Lung (tissue), 12 donors: ENCODE measurements around the gene FAM240B. TPM values are rescaled to one million over a fixed set of nuclear protein-coding genes. Genes with fewer than 3 reads are reported as not detected.

Source experiments
- ATAC-seq: fragments of 200-7000 bp; cut with Tn5 transposase; one replicate; pipeline ENCODE4 v1.9.1; 2020; ENCODE audit warnings: moderate number of reproducible peaks; ENCODE audit not compliant: insufficient read depth, low FRiP score
- DNase-seq, 3 donors: peaks; one replicate each; pipeline ENCODE4 v3.0.0-alpha.2; 2013 to 2017
- H3K27ac ChIP-seq, 2 donors: one replicate each; pipeline ENCODE4 v1.5.1; 2013; ENCODE audit warnings: mild to moderate bottlenecking in 2 of 2, moderate library complexity in 2 of 2, control low read depth in 1 of 2, inconsistent platforms in 1 of 2, low read depth in 1 of 2, low read length in 1 of 2
- H3K27me3 ChIP-seq, 3 donors: one replicate each; pipeline ENCODE4 v1.5.1; 2013; ENCODE audit warnings: low read length in 2 of 3; ENCODE audit not compliant: control insufficient read depth in 3 of 3, insufficient read depth in 3 of 3
- H3K36me3 ChIP-seq, 4 donors: one replicate each; pipeline ENCODE4 v1.5.1; 2013; ENCODE audit warnings: low read length in 4 of 4, mild to moderate bottlenecking in 1 of 4, moderate library complexity in 1 of 4; ENCODE audit not compliant: control insufficient read depth in 4 of 4, insufficient read depth in 4 of 4
- H3K4me1 ChIP-seq, 5 donors: one replicate each; pipeline ENCODE4 v1.5.1; 2013; ENCODE audit warnings: low read length in 5 of 5, mild to moderate bottlenecking in 2 of 5, moderate library complexity in 1 of 5; ENCODE audit not compliant: control insufficient read depth in 5 of 5, insufficient read depth in 5 of 5
- H3K4me3 ChIP-seq: one replicate; pipeline ENCODE4 v1.5.1; 2013; ENCODE audit warnings: mild to moderate bottlenecking, control low read depth, moderate library complexity
- H3K9ac ChIP-seq, 2 donors: one replicate each; pipeline ENCODE4 v1.5.1; 2013; ENCODE audit warnings: low read length in 2 of 2, control low read depth in 1 of 2; ENCODE audit not compliant: insufficient read depth in 1 of 2
- H3K9me3 ChIP-seq, 4 donors: one replicate each; pipeline ENCODE4 v1.5.1; 2013; ENCODE audit warnings: low read length in 3 of 4, mild to moderate bottlenecking in 1 of 4, moderate library complexity in 1 of 4; ENCODE audit not compliant: control insufficient read depth in 4 of 4, insufficient read depth in 3 of 4
- WGBS, 2 donors: extraction: QIAGEN DNeasy Blood & Tissue Kit; methylation state at CpG; one replicate each; pipeline ENCODE4 v1.1.7; 2013; 5-methylcytosine and 5-hydroxymethylcytosine counted together
- polyA plus RNA-seq, 2 donors: library from polyadenylated mRNA; stranded (reverse); fragments of 200-250 nt; gene quantifications; one replicate each; pipeline ENCODE4 v1.2.1, GENCODE V29; 2013
- total RNA-seq, 2 donors: library from RNA; depleted of rRNA in 1 of 2; stranded (reverse); fragments of >200 nt in 1 of 2; gene quantifications; one replicate each; pipeline ENCODE4 v1.2.1, GENCODE V29; 2014 to 2021
- TF ChIP-seq, protein P1 (sequence below): IDR thresholded peaks from 2 replicates; pipeline ENCODE4 v1.5.1; 2012; ENCODE audit warnings: mild to moderate bottlenecking; ENCODE audit errors: control extremely low read depth, extremely low read depth
- donor health status: control.
- donor health status: control.
- donor health status: Bipolar disorder and iron deficiency.
- donor health status: healthy.
- donor health status: DM: yes; HTN: yes; CAD: no.

Gene FAM240B
- total and polyA plus RNA-seq, 4 donors: not detected

- ATAC-seq: no peak
- peaks cover 0 to 4% (median 0%) of the 10 kb centered on the region in 4 donors for H3K9me3 ChIP-seq
- TF ChIP-seq, protein P1, sequence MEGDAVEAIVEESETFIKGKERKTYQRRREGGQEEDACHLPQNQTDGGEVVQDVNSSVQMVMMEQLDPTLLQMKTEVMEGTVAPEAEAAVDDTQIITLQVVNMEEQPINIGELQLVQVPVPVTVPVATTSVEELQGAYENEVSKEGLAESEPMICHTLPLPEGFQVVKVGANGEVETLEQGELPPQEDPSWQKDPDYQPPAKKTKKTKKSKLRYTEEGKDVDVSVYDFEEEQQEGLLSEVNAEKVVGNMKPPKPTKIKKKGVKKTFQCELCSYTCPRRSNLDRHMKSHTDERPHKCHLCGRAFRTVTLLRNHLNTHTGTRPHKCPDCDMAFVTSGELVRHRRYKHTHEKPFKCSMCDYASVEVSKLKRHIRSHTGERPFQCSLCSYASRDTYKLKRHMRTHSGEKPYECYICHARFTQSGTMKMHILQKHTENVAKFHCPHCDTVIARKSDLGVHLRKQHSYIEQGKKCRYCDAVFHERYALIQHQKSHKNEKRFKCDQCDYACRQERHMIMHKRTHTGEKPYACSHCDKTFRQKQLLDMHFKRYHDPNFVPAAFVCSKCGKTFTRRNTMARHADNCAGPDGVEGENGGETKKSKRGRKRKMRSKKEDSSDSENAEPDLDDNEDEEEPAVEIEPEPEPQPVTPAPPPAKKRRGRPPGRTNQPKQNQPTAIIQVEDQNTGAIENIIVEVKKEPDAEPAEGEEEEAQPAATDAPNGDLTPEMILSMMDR: no peak
These were observed 14.9 kb upstream of the FAM240B start for GRCh38 chr9:38734831-38735230.

DNA sequence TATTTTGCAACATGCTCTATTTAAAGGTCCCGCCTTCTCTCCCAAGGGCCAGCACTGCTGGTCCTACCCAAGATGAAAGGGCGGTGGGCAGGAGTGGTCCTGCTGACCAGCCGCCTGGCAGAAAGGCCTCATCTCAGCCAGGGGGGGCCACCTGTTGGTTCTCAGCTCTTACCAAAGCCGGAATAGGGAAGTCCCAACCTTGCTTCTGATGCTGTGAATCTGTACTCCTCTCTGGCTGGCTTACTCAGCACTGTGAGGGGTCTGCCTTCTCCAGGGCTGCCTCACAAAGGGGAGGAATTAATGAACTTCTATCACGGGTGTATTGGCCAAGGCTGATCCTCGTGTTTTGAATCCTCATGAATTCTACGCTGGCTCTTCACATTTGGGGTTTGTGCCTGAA, 13.6 kb upstream of the FAM240B start:
- peaks cover 0 to 4% (median 0%) of the 10 kb centered on the region in 4 donors for H3K9me3 ChIP-seq
- 78 to 89% methylated on average over 7 of the region's 7 CpGs for WGBS, 2 donors
- no peaks in the 10 kb centered on the region for H3K36me3 ChIP-seq
- H3K27ac ChIP-seq: no peak overlapping the region
- H3K9ac ChIP-seq: no peak overlapping the region
- TF ChIP-seq, protein P1: no peak
- no peak overlapping the region for H3K4me3 ChIP-seq
- DNase-seq (no peak), ATAC-seq (no peak)
- peaks cover 0 to 2% (median 0%) of the 10 kb centered on the region in 5 donors for H3K4me1 ChIP-seq
- no peaks in the 10 kb centered on the region for H3K27me3 ChIP-seq

More at GRCh38 chr9:38734831-38735230, 14.9 kb upstream of the FAM240B start:
- WGBS, 2 donors: 94 to 99% methylated on average over 5 of the region's 5 CpGs
- Histone ChIP-seq H3K9ac (no peak overlapping the region), H3K4me3 (no peak overlapping the region), H3K4me1 (peaks cover 0 to 2% (median 0%) of the 10 kb centered on the region in 5 donors), H3K27me3 (no peaks in the 10 kb centered on the region), H3K36me3 (no peaks in the 10 kb centered on the region), H3K27ac (no peak overlapping the region)
- DNase-seq: no peak

GRCh38 chr9:38732885-38733284, 13.0 kb upstream of the FAM240B start:
- H3K27ac ChIP-seq: no peak overlapping the region
- H3K9me3 ChIP-seq: peaks cover 0 to 4% (median 0%) of the 10 kb centered on the region in 4 donors
- no peaks in the 10 kb centered on the region for H3K27me3 ChIP-seq
- H3K4me3 ChIP-seq: no peak overlapping the region
- H3K4me1 ChIP-seq: peaks cover 0 to 2% (median 0%) of the 10 kb centered on the region in 5 donors
- no peak overlapping the region for H3K9ac ChIP-seq
- H3K36me3 ChIP-seq: no peaks in the 10 kb centered on the region
- WGBS, 2 donors: 76 to 88% methylated on average over 11 of the region's 11 CpGs
- peak in 1 of 3 donors; percentile 16 for DNase-seq
- TF ChIP-seq, protein P1: no peak
- ATAC-seq: no peak

- ATAC-seq (no peak), DNase-seq (peak in 2 of 3 donors; percentile 11 to 32)
- Histone ChIP-seq H3K27ac (no peak overlapping the region), H3K36me3 (no peaks in the 10 kb centered on the region), H3K27me3 (no peaks in the 10 kb centered on the region), H3K4me3 (no peak overlapping the region), H3K9me3 (peaks cover 0 to 2% (median 0%) of the 10 kb centered on the region in 4 donors), H3K9ac (no peak overlapping the region), H3K4me1 (no peaks in the 10 kb centered on the region)
- TF ChIP-seq, protein P1: no peak
- WGBS, 2 donors: 35 to 43% methylated on average over 10 of the region's 10 CpGs
These were observed 7.6 kb upstream of the FAM240B start for GRCh38 chr9:38727497-38728001.
